ENCODE data around the gene FMN1.

FMN1 gene

DNA sequence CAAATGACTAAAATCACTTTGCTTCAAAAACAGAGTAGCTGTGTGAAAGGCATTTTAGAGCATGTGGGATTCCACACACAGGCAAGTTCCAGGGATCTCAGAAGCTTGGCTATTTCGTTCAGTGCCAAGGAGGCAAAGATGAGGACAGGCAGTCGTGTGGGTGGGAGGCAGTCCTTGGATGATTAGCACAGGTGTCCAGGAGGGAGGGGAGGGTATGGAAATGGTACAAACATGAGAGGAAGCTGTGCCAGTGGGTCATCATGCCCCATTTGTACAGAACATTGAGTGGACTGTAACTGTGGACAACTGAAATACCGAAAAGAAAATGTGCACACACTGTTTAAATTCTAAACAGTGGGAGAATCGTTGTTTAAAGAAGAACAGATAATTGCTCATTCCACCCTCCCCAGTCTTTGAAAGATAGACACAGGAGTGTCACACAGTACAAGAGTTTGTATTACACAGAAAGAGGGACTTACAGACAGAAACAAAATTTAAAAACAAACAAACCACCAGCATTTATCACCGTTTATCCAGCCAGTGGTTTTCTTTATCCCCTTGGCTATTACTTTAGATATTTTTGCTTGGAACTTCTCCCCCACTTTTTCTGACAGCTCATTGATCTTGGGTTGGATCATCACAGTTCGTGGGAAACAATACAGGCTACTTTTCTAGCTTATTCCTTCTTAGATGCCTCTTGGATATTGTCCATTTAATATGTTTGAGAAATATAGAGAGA, 353.8 kb downstream of the FMN1 start:
- H3K27ac ChIP-seq = no peak overlapping the region
- TF ChIP-seq ZFX (IDR thresholded peaks at IDR 0.05) = no peak
- TF ChIP-seq, protein P1, sequence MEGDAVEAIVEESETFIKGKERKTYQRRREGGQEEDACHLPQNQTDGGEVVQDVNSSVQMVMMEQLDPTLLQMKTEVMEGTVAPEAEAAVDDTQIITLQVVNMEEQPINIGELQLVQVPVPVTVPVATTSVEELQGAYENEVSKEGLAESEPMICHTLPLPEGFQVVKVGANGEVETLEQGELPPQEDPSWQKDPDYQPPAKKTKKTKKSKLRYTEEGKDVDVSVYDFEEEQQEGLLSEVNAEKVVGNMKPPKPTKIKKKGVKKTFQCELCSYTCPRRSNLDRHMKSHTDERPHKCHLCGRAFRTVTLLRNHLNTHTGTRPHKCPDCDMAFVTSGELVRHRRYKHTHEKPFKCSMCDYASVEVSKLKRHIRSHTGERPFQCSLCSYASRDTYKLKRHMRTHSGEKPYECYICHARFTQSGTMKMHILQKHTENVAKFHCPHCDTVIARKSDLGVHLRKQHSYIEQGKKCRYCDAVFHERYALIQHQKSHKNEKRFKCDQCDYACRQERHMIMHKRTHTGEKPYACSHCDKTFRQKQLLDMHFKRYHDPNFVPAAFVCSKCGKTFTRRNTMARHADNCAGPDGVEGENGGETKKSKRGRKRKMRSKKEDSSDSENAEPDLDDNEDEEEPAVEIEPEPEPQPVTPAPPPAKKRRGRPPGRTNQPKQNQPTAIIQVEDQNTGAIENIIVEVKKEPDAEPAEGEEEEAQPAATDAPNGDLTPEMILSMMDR (conservative IDR thresholded peaks at IDR 0.05) = no peak

DNA sequence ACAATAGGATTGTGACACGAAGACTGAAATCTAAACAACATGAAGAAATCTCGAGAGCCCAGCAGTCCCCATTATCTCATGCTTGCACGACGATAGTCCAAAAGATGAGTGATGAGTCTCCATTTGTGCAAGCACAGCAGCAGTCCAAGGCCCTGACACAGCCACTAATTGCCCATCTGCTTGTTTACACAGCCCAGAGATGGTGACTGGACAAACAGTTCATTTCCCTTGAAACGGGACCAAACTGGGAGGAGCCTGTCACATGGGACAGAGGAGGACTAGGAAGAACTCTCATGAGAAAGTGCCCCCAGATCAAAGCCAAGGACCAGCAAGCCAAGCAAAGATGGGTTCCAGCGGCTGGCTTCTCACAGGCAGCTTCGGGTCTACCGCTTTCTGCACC, 355.7 kb downstream of the FMN1 start:
- 0 out of 2 replicates have a peak overlapping the region, but pooled peaks have one; percentile 9 for H3K27ac ChIP-seq
- no peak for TF ChIP-seq ZFX (IDR thresholded peaks at IDR 0.05)
- TF ChIP-seq, protein P1 (conservative IDR thresholded peaks at IDR 0.05) = no peak

DNA sequence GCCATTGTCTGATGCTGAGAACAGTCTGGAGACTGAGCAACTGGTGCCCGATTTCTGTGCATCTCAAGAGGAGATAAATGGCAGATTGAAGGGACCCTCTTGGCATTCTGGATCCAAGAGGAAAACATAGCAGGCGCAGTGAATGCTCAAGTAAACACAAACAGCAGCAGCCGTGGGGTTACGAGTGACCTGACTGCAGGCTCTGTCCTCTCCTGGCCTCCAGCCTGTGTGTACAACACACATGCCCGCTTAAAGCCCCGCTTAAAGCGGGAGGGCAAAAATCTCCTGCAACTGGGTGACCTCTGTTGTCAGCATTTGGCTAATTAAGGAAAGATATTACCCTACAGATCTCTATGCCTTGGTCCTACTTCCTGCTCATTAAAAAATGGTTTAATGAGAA, 356.2 kb downstream of the FMN1 start:
- TF ChIP-seq, protein P1 (conservative IDR thresholded peaks at IDR 0.05) = no peak
- 0 out of 2 replicates have a peak overlapping the region, but pooled peaks have one; percentile 9 for H3K27ac ChIP-seq

DNA sequence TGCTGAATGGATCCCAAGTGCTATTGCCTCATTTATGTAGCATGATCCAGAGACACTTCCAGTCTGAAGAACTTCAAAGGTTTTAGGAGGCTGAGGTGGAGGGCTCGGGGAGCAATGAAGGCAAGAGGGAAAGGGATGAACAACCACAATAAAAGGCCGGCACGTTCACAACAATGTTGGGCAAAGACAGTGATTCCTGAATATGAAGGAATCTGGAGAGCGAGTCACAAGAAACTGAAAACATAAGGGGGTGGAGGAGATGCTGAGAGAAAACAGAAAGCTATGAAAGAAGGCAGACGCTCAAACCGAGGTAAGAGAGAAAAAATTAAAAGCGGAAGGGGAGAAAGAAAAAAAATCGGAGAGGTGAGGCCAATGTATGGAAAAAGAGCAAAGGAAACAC, 356.6 kb downstream of the FMN1 start:
- no peak for TF ChIP-seq ZFX (IDR thresholded peaks at IDR 0.05)
- TF ChIP-seq, protein P1 (conservative IDR thresholded peaks at IDR 0.05) = no peak
- H3K27ac ChIP-seq = no peak overlapping the region

DNA sequence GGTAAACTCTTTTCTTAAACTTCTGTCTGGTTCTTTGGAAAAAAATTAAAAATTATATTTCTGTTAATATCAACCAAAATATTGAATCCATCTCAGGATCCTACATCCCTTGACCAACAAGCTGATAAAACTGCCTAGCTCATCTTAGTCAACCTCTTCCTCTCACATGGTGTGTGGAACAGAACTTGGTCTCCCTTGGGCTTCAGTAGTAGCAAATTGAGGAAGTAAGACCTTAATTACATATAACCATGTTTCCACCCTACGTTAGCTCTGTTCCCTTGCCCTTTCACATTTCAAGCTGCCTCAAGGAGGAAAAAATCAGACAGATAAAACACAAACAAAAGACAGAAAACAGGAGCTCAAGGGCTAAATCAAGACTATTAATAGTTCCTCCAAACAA, 360.4 kb downstream of the FMN1 start:
- no peak overlapping the region for H3K27ac ChIP-seq
- no peak for TF ChIP-seq ZFX (IDR thresholded peaks at IDR 0.05)
- TF ChIP-seq, protein P1 (conservative IDR thresholded peaks at IDR 0.05) = no peak

DNA sequence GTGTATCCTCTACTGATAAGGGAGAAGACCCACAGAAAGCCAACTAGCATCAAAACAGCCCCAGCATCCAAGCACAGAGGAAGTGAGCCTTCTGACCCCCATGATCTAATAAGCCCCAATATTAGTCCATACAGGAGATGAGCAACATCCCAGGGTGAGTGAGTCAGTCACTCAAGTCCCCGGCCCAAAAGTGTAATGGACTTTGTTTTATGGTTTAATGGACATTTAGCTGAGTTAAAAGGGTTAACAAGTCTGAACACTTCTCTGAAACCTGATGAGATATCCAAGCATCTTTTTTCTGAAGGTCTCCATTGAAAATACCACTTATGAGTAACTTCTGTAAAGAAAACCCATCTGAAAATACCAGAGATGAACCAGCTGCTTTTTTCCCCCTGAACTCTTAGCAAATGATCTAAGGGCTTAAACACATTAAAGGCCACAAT, 361.1 kb downstream of the FMN1 start:
- no peak overlapping the region for H3K27ac ChIP-seq

DNA sequence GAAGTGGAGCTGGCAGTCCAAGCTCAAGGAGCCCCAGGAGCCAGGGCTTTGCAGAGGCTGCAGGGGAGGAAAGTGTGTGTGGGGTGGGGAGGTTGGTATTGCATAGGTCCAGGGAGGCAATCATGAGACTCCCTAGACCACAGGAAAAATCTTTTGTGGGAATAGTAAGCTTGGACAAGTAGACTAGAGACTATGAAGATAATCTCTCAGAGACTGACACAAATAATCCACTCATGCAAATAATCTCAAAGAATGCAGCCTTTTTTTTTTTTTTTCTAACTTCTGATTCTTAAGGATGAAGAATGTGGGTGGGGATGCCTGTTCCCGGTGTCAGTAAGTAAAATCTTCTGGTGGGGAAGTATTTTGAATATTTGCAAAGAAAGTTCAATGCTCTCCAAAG, 363.0 kb downstream of the FMN1 start:
- H3K27ac ChIP-seq = no peak overlapping the region

More for the DNA sequence above, 361.1 kb downstream of the FMN1 start:
- TF ChIP-seq, protein P1 (conservative IDR thresholded peaks at IDR 0.05) = no peak
- no peak for TF ChIP-seq ZFX (IDR thresholded peaks at IDR 0.05)

More for the DNA sequence above, 363.0 kb downstream of the FMN1 start:
- no peak for TF ChIP-seq ZFX (IDR thresholded peaks at IDR 0.05)
- TF ChIP-seq, protein P1 (conservative IDR thresholded peaks at IDR 0.05) = no peak

Data from C4-2B (cell line).